PC-9 (cell line): ENCODE measurements around the gene E2F7. TPM values are rescaled to one million over a fixed set of nuclear protein-coding genes. Genes with fewer than 3 reads are reported as not detected.
"Not testable (repeated sequence)": the region's sequence is repeated elsewhere in the genome, so short reads cannot be mapped to it uniquely, and the experiment has no call there.

Source experiments
- BruUV-seq: library from RNA; stranded (reverse); fragments of 400-500 nt; replicated peaks from 2 replicates; lab custom pipeline; 2021; lab: Mats Ljungman, UMichigan
- CTCF ChIA-PET: fragments of 300-600 bp; sonication (Branson Sonifier 250); formaldehyde crosslinking; loops from one replicate; lab custom pipeline; 2022; ENCODE audit warnings: antibody characterized with exemption; lab: Charles Lee
- POLR2A ChIA-PET: fragments of 300-600 bp; sonication (Branson Sonifier 250); formaldehyde crosslinking; loops from one replicate; lab custom pipeline; 2022; ENCODE audit warnings: antibody characterized with exemption; ENCODE audit not compliant: unreplicated experiment; lab: Charles Lee
- DNase-seq, 2 experiments: peaks; one replicate each; pipeline versions ENCODE4 v3.0.0 to v3.0.0-alpha.2; 2015 to 2022; ENCODE audit warnings: mixed read lengths in 1 of 2
- H2AFZ ChIP-seq: fragments of 200-600 bp; sonication (generic); 2 replicates; pipeline ENCODE4 v1.8.1; 2017; ENCODE audit warnings: antibody characterized with exemption
- H3F3A ChIP-seq: fragments of 200-600 bp; sonication (generic); 2 replicates; pipeline ENCODE4 v1.8.1; 2017; ENCODE audit warnings: antibody characterized with exemption, mild to moderate bottlenecking, low read depth; ENCODE audit not compliant: insufficient read depth
- H3K27ac ChIP-seq: fragments of 200-600 bp; sonication (generic); 2 replicates; pipeline ENCODE4 v1.6.1; 2016; ENCODE audit warnings: mixed run types
- H3K27me3 ChIP-seq: fragments of 200-600 bp; sonication (generic); 2 replicates; pipeline ENCODE4 v1.6.1; 2016; ENCODE audit warnings: low read depth, mixed run types; ENCODE audit not compliant: insufficient read depth
- H3K36me3 ChIP-seq: fragments of 200-600 bp; sonication (generic); 2 replicates; pipeline ENCODE4 v1.6.1; 2016; ENCODE audit warnings: low read depth, mixed run types
- H3K4me1 ChIP-seq: fragments of 200-600 bp; sonication (generic); replicated peaks from 2 replicates; pipeline ENCODE4 v1.6.1; 2016; ENCODE audit warnings: mixed run types; ENCODE audit not compliant: insufficient read depth
- H3K4me2 ChIP-seq: fragments of 200-600 bp; sonication (generic); 2 replicates; pipeline ENCODE4 v1.6.1; 2017; ENCODE audit warnings: mixed run types
- H3K4me3 ChIP-seq: fragments of 200-600 bp; sonication (generic); 2 replicates; pipeline ENCODE4 v1.6.1; 2016; ENCODE audit warnings: mixed run types
- H3K79me2 ChIP-seq: fragments of 200-600 bp; sonication (generic); 2 replicates; pipeline ENCODE4 v1.6.1; 2017; ENCODE audit warnings: low read depth, mixed run types
- H3K9me2 ChIP-seq: fragments of 200-600 bp; sonication (generic); 2 replicates; pipeline ENCODE4 v1.8.1; 2017; ENCODE audit warnings: mild to moderate bottlenecking; ENCODE audit not compliant: insufficient read depth
- H3K9me3 ChIP-seq: fragments of 200-600 bp; sonication (generic); 2 replicates; pipeline ENCODE4 v1.8.1; 2016; ENCODE audit warnings: low read depth; ENCODE audit not compliant: insufficient read depth
- H4K20me1 ChIP-seq: fragments of 200-600 bp; sonication (generic); 2 replicates; pipeline ENCODE4 v1.8.1; 2017; ENCODE audit not compliant: insufficient read depth
- EZH2 ChIP-seq: fragments of 200-600 bp; sonication (generic); IDR thresholded peaks from 2 replicates; pipeline ENCODE4 v1.8.0; 2017; ENCODE audit warnings: antibody characterized with exemption, low read depth
- intact Hi-C: fragments of 100-400 bp; cut with micrococcal nuclease; formaldehyde crosslinking; loops from one replicate; pipeline ENCODE4 v1.10.0; 2022; ENCODE audit not compliant: unreplicated experiment
- total RNA-seq: library from RNA; stranded (reverse); gene quantifications from 2 replicates; pipeline ENCODE4 v1.2.3, GENCODE V29; 2021
- TF ChIP-seq, protein P1 (sequence below): fragments of 200-600 bp; sonication (generic); conservative IDR thresholded peaks from 2 replicates; pipeline ENCODE4 v1.6.1; 2017; ENCODE audit warnings: mixed run types, antibody characterized with exemption, mild to moderate bottlenecking, moderate library complexity

E2F7 gene
- total RNA-seq, 1 experiment from 2014 or later: 14.6 TPM

DNA sequence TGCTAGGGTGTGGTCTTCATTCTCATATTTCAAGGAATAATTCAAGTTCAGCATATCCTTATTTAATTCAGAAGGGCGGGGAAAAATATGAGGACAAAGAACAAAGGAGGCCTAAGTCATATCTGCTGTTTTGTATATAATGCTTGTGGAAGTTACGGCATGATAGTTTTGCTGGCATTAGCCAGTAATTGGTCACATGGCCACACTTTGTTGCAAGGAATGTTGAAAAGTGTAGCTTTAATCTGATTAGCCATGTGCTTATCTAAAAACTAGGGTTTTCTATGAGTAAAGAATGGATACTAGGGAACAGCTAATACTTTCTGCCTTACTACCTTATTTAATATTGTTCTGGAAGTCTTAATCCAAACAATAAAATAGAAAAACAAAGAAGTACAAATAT lies 34.4 kb upstream of the E2F7 start:
- Histone ChIP-seq H3K4me2 (no peak overlapping the region), H3K9me3 (no peaks in the 10 kb centered on the region), H3K4me3 (no peak overlapping the region), H3K27ac (no peak overlapping the region), H2AFZ (no peak overlapping the region), H3K4me1 (peaks cover 13% of the 10 kb centered on the region), H3K9me2 (no peaks in the 10 kb centered on the region), H3K36me3 (no peaks in the 10 kb centered on the region), H3K27me3 (no peaks in the 10 kb centered on the region), H3F3A (peaks cover 4% of the 10 kb centered on the region; the same call in 1 of the 2 replicates), H4K20me1 (no peaks in the 10 kb centered on the region), H3K79me2 (no peaks in the 10 kb centered on the region)
- no peak for TF ChIP-seq EZH2
- TF ChIP-seq, protein P1, sequence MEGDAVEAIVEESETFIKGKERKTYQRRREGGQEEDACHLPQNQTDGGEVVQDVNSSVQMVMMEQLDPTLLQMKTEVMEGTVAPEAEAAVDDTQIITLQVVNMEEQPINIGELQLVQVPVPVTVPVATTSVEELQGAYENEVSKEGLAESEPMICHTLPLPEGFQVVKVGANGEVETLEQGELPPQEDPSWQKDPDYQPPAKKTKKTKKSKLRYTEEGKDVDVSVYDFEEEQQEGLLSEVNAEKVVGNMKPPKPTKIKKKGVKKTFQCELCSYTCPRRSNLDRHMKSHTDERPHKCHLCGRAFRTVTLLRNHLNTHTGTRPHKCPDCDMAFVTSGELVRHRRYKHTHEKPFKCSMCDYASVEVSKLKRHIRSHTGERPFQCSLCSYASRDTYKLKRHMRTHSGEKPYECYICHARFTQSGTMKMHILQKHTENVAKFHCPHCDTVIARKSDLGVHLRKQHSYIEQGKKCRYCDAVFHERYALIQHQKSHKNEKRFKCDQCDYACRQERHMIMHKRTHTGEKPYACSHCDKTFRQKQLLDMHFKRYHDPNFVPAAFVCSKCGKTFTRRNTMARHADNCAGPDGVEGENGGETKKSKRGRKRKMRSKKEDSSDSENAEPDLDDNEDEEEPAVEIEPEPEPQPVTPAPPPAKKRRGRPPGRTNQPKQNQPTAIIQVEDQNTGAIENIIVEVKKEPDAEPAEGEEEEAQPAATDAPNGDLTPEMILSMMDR: no peak
- DNase-seq: no peak
- no TSS peak for BruUV-seq
- ChIA-PET CTCF (no interaction called here), POLR2A (no interaction called here)
- intact Hi-C loops: no loop called here

DNA sequence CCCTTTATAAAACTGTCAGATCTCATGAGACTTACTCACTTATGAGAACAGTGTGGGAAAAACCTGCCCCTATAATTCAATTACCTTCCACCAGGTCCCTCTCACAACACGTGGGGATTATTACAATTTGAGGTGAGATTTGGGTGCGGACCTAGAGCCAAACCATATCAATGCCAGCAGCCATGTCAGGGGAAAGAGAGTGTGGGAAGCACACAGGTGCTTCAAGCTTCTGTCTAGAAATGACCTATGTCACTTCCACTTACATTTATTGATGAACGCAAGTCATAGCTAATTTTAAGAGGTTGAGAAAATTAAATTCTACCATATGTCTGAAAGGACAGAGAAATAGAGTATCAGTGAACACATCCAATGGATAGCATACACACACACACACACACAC lies 32.5 kb upstream of the E2F7 start:
- Histone ChIP-seq H3K27me3 (no peaks in the 10 kb centered on the region), H3K79me2 (no peaks in the 10 kb centered on the region), H3K9me3 (no peaks in the 10 kb centered on the region), H3K4me2 (no peak overlapping the region), H3K4me3 (no peak overlapping the region), H3K36me3 (no peaks in the 10 kb centered on the region), H3K9me2 (no peaks in the 10 kb centered on the region), H3F3A (peaks cover 4% of the 10 kb centered on the region; the same call in 1 of the 2 replicates), H4K20me1 (no peaks in the 10 kb centered on the region), H2AFZ (no peak overlapping the region), H3K4me1 (peaks cover 8% of the 10 kb centered on the region), H3K27ac (no peak overlapping the region)
- ChIA-PET POLR2A (no interaction called here), CTCF (interaction anchor here (0.6 kb wide), 1 partner anchor 79 kb away, joined by 10 read pairs; no protein-coding TSS in a partner anchor)
- intact Hi-C loops: no loop called here
- TF ChIP-seq, protein P1: no peak
- TF ChIP-seq EZH2: no peak
- no TSS peak for BruUV-seq
- DNase-seq: no peak

DNA sequence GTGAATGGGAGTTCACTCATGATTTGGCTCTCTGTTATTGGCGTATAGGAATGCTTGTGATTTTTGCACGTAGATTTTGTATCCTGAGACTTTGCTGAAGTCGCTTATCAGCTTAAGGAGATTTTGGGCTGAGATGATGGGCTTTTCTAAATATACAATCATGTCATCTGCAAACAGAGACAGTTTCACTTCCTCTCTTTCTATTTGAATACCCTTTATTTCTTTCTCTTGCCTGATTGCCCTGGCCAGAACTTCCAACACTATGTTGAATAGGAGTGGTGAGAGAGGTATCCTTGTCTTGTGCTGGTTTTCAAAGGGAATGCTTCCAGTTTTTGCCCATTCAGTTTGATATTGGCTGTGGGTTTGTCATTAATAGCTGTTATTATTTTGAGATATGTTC lies 26.9 kb upstream of the E2F7 start:
- H2AFZ ChIP-seq, H3K9me3 ChIP-seq, H3F3A ChIP-seq, H3K4me3 ChIP-seq, H3K36me3 ChIP-seq, intact Hi-C loops, H3K4me1 ChIP-seq, H4K20me1 ChIP-seq, H3K27me3 ChIP-seq, H3K9me2 ChIP-seq, BruUV-seq, H3K4me2 ChIP-seq, H3K79me2 ChIP-seq, DNase-seq, CTCF ChIA-PET, POLR2A ChIA-PET, H3K27ac ChIP-seq: not testable (repeated sequence)

DNA sequence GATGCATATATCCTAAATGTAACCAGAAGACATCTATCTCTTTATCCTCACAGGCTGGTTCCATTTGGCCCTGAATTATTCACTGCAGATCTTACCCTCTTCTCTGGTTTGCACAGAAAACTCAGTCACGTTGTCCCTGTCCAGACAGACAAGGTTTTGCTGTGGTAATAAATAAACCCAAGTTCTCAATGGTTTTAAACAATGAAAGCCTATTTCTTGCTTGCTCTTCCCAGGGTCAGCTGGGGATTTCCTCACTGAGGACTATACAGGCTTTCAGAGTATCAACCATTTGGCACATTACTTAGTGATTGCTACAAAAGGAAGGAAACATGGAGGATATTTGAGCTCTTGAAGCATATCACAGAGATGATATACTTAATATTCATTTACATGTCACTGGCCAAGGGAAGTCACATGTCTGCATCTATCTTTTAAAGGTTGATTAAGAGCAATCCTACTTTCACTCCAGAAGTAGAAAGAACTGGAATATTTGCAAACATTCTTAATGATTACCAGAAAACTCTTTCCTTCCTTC lies 24.4 kb upstream of the E2F7 start:
- H3K9me3 ChIP-seq: no peaks in the 10 kb centered on the region
- no peak for TF ChIP-seq EZH2
- TF ChIP-seq, protein P1: no peak
- H3K27me3 ChIP-seq: no peaks in the 10 kb centered on the region
- no peak overlapping the region for H3K4me2 ChIP-seq
- no peaks in the 10 kb centered on the region for H3F3A ChIP-seq
- H4K20me1 ChIP-seq: no peaks in the 10 kb centered on the region
- H3K27ac ChIP-seq: no peak overlapping the region
- POLR2A ChIA-PET: no interaction called here
- H3K4me1 ChIP-seq: no peaks in the 10 kb centered on the region
- intact Hi-C loops: no loop called here
- no peaks in the 10 kb centered on the region for H3K36me3 ChIP-seq
- CTCF ChIA-PET: no interaction called here
- no peaks in the 10 kb centered on the region for H3K79me2 ChIP-seq
- H3K9me2 ChIP-seq: no peaks in the 10 kb centered on the region
- no peak overlapping the region for H3K4me3 ChIP-seq
- DNase-seq: no peak
- BruUV-seq: no TSS peak
- no peak overlapping the region for H2AFZ ChIP-seq
